Measurements from ENCODE around the gene POC1A.
A peak's percentile ranks its signal among the peaks of the same experiment; 100 is the strongest.

The POC1A gene

GRCh38 chr3:52150357-52150756 is 3.9 kb downstream of the POC1A start:
- no peak for DNase-seq

GRCh38 chr3:52149726-52150125 is 4.5 kb downstream of the POC1A start:
- DNase-seq = no peak

GRCh38 chr3:52149021-52149420 is 5.2 kb downstream of the POC1A start:
- DNase-seq = no peak

DNA sequence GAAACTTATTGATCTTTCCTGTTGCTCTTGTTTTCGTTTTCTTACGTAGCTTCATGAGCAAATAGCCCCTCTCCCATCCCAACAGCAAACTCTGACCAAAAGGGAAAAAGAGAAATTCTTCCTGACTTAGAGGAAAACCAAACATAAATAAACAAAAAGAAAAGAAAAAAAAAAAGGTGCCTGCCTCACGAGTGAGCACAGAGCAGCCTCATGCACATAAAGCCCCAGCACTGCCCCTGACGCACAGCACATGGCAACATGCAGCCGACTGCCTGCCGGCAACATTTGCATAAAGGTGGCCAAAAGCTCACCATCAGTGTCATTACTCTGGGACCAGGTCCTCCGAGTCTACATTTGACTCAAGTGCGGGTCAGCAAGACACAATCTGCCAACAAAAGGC is 6.4 kb downstream of the POC1A start:
- DNase-seq = no peak

DNA sequence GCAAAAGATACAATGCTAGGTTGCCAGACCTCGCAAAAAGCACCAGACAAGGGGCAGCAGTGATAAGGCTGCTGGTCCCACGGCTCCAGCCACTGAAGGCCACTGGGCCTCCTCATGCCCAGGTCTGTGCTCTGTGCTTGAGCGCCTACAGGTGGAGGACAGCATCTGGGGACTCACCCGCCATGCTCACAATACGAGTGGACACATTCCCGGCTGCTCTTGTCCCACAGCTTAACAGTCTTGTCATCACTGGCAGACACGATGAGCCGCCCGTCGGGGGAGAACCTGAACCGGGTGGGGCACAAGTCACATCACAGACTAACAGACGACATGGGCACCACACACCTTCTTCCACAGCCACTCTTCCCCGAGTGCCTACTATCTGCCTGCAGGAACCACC is 7.4 kb downstream of the POC1A start:
- DNase-seq = no peak

GRCh38 chr3:52146189-52146588 is 8.0 kb downstream of the POC1A start:
- DNase-seq = no peak

DNA sequence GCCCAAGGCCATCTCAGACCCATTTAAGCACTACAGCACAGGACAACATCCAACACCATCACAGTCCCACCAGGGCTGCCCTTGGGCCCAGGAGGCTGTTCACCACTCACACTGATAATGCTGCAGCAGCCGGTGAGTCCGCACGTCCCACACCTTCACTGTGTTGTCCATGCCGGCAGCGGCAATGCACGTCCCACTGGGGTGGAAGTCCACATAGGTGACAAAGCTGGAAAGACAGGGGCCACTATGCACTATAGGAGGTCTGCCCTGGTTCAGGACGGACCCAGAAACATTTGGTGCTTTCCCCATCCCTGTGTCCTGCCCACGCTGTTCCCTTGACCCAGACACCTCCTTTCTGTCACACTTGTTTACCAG is 8.5 kb downstream of the POC1A start:
- DNase-seq = no peak

GRCh38 chr3:52144796-52145735 is 9.2 kb downstream of the POC1A start:
- DNase-seq = no peak

GRCh38 chr3:52144034-52144795 is 10.0 kb downstream of the POC1A start:
- peak; percentile 90 for DNase-seq

GRCh38 chr3:52143616-52144015 is 10.6 kb downstream of the POC1A start:
- DNase-seq = no peak

DNA sequence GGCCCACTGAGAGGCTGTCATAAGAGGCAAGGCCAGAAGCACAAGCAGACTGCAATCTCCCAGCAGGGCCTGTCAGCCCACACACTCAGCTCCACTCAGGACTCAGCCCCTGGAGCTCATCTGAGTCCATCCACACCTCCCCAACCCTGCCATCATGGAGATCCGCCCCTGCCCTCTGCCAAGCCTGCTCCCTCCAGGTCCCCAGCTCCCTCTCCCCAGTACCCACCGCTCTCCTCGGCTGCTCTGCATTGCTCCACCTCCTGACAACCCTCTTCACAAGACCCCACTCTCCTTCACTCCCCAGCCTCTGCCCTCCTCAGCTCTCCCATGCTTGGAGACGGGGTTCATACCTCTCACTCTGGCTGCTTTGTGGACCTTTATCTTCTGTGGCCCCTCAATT is 11.1 kb downstream of the POC1A start:
- DNase-seq = no peak

GRCh38 chr3:52141751-52142150 is 12.5 kb downstream of the POC1A start:
- DNase-seq = no peak

GRCh38 chr3:52140769-52141168 is 13.5 kb downstream of the POC1A start:
- no peak for DNase-seq

DNA sequence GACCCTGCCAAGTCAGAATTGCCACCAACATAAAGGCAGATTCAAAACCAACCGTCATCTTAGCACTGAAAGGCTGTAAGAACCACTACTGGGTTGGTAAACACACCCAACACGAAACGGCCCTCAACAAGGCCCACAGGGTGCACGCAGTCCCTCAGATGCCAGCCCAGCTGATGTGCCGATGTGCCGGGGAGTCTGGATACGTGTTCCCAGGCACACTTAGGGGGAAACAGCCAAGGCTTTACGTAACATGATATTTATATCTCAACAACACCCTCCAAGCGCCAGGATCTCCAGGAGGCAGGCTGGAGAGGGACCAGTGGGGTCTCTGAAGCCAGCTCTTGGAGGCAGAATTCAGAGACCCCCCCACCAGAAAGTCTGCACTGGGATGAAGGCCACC is 14.2 kb downstream of the POC1A start:
- no peak for DNase-seq

- DNase-seq = no peak
These were observed 16.9 kb downstream of the POC1A start for GRCh38 chr3:52137311-52137710.

DNA sequence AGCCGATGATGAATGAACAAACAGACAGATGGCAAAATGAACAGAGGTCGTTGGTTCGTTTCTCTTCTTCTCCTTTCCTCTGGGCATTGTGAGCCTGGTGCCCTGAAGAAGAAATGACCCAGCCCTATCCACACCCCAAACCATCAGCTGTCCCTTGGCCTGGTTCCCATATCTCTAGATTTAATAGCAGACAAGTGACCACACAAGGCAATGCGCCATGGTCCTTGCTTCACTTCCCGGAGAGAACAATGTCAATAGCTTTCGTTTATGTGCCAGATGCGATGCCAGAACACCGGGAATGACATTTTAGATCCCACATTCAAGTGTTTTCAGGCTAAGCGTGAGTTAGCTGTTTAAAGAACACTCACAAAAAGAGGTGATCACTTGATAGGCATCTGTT is 17.7 kb downstream of the POC1A start:
- peak; percentile 15 for DNase-seq

DNA sequence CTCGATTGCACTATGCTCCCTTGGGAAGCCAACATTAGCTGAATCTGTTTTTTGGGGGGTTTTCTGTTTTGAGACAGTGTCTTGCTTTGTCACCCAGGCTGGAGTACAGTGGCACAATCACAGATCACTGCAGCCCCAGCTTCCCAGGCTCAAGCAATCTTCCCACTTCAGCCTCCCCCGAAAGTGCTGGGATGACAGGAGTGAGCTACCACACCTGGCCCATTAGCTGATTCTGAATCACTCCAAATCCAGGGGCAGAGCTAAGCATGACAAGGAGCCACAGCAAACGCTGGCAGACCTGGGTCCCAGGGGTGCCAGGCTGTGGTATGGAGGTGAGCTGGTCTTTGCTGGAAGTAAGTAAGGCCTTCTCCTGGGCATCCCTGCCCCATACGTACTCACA is 18.9 kb downstream of the POC1A start:
- no peak for DNase-seq

GRCh38 chr3:52134761-52135160 is 19.5 kb downstream of the POC1A start:
- peak; percentile 22 for DNase-seq

DNA sequence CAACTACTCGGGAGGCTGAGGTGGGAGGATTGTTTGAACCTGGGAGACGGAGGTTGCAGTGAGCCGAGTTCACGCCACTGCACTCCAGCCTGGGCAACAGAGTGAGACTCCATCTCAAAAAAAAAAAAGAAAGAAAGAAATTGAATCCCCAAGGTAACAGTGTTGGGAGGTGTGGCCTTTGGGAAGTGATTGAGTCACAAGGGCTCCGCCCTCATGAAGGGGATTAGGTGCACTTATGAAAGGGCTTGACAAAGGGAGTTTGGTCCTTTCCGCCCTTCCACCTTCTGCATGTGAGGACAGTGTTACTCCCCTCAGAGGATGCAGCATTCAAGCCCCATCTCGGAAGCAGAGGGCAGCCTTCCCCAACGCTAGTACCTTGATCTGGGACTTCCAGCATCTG is 21.3 kb downstream of the POC1A start:
- no peak for DNase-seq

DNA sequence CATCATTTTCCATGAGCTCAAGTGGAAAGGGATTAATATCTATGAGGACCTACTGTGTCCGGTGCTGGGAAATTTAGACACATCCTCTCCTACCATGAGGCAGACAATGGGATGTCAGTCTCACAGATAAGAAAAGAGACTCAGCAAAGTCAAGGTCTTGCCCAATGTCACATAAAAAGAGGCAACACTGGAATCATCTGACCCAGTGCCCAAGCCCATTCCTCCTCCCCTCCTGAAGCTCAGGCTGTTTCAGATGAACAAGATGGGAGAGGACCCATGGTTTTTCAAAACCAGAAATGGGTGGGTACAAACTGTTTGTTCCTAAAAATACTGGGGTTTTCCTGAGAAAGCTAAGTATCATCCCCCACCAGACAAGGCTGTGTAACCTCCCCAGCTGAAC is 22.2 kb downstream of the POC1A start:
- DNase-seq = no peak

GRCh38 chr3:52130966-52131622 is 23.1 kb downstream of the POC1A start:
- DNase-seq = no peak

GRCh38 chr3:52128118-52128683 is 26.0 kb downstream of the POC1A start:
- DNase-seq = peak; percentile 37

DNA sequence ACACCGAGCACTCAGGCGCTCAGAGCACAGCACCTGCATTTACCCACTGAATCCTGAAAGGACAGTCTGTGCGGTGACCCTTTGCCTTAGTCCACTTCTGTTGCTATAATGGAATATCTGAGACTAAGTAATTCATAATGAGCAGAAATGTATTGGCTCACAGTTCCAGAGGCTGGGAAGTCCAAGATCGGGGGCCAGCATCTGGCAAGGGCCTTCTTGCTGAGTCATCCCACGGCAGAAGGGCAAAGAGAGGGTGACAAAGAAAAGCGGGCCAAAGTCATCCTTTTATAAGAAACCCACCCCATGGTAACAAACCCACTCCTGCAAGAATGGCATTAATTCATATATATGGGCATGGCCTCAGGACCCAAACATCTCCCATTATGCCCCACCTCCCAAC is 27.7 kb downstream of the POC1A start:
- no peak for DNase-seq

Data from hematopoietic multipotent progenitor cell treated with erythropoietin and hydrocortisone succinate and interleukin-3 and kit ligand, for 6 days (in vitro differentiated cells).